22Rv1 (cell line): ENCODE measurements around the gene FHIT.

Source experiments
- CTCF ChIP-seq: fragments of 450-650 bp; IDR thresholded peaks from 2 replicates; pipeline ENCODE4 v1.5.1; 2017; ENCODE audit warnings: mild to moderate bottlenecking
- ZFX ChIP-seq: fragments of 450-650 bp; IDR thresholded peaks from 2 replicates; pipeline ENCODE4 v1.6.1; 2017; ENCODE audit warnings: antibody characterized with exemption, borderline replicate concordance

GRCh38 chr3:61269435-61269834 lies 18.2 kb upstream of the FHIT start:
- no peak for TF ChIP-seq CTCF
- TF ChIP-seq ZFX = no peak
